Measurements from ENCODE around the gene BEAN1.
"Not testable (repeated sequence)": the region's sequence is repeated elsewhere in the genome, so short reads cannot be mapped to it uniquely, and the experiment has no call there.

The BEAN1 gene

GRCh38 chr16:66486199-66486772 is 59.2 kb downstream of the BEAN1 start:
- DNase-seq (ENCODE audit: low read depth) = no peak

DNA sequence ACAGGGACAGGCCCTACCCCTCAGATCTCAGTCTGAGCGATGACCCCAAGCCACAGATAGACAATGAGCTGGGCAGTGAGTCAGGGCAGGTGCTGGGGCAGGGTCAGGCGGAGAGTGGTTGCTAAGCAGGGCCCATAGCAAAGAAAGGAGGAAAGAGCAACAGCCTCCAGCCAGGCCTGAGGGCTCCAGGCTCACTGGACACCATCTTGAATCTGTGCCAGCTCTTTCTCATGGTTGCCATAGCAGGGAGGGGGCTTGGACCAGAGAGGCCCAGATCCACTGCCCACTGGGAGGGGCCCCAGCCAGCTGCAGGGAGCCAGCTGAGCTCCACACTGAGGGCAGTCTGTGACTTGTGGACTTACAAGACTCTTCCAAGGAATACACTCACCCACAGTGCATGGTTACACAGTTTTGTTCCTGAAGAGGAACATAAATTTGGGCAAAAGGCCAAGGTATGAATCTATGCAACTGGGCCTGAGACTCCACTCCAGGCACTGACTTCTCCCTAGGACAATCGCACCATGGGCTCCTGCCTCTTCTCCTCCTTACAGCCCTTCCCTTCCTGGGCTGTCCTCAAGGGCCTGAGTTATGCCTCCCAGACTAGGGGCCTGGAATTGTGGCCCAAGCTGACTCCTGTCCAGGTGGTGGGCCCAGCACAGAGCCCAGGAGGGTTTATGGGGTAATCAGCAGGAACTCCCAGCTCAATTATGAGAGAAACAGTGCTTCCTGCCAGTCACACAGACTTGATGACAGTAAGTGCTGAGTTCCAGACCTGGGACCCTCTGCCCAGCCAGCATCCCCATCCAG is 59.9 kb downstream of the BEAN1 start:
- peak; percentile 56 for DNase-seq (ENCODE audit: low read depth)

- DNase-seq (ENCODE audit: low read depth) = no peak
Observed at GRCh38 chr16:66487580-66488275, 60.6 kb downstream of the BEAN1 start.

DNA sequence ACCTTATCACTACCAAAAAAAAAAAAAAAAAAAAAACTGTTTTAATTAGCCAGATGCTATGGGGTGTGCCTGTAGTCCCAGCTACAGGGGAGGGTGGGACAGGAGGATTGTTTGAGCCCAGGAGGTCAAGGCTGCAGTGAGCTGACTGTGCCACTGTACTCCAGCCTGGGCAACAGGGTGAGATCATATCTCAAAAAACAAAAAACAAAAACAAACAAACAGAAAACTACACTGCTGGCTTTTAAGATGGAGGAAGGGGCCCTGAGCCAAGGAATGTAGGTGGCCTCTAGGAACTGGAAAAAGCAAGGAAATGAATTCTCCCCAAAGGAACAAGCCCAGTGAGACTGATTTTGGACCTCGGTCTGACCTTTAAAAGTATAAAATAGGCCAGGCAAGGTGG is 61.4 kb downstream of the BEAN1 start:
- no peak for DNase-seq (ENCODE audit: low read depth)

GRCh38 chr16:66489385-66489784 is 62.3 kb downstream of the BEAN1 start:
- no peak for DNase-seq (ENCODE audit: low read depth)

GRCh38 chr16:66489818-66490217 is 62.7 kb downstream of the BEAN1 start:
- DNase-seq (ENCODE audit: low read depth) = no peak

DNA sequence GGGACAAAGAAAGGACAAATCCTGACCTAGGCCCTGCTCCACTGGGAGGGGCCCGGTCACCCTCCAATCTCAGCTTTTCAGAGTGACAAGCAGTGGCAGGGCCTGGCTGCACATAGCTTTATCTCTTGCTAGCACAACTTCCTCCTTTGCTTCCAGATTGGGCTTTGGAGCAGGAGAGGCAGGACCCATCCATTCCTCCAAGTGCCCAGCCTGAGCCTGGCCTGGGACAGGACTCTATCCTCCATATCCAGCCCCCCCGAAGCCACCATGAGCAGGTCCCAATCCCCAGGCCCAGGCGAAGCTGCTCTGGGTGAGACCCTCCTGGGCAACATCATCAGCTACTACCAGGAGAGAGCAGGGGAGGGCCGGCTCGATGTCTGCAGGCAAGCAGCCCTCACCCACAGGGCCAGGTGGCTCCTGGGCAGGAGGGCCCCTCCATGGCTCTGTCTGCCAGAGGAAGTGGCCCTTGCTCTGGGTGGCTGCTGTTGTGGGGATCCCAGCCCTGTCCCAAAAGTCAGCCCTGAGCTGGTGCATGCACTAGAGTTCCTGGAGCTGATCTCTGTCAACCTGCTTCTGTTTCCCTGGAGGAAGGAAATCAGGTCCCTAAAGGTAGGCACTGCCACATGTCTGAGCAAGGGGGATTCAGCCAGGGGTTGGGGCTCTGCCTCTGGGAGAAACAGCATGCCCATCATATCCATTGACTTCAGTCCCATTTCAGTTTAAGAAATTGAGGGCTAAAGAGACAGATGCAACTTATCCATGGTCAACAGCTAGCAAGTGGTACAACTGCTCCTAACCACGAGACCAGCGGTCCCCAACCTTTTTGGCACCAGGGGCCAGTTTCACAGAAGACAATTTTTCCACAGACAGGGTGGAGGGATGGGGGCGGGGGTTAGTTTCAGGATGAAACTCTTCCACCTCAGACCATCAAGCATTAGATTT is 64.0 kb downstream of the BEAN1 start:
- DNase-seq (ENCODE audit: low read depth) = no peak

DNA sequence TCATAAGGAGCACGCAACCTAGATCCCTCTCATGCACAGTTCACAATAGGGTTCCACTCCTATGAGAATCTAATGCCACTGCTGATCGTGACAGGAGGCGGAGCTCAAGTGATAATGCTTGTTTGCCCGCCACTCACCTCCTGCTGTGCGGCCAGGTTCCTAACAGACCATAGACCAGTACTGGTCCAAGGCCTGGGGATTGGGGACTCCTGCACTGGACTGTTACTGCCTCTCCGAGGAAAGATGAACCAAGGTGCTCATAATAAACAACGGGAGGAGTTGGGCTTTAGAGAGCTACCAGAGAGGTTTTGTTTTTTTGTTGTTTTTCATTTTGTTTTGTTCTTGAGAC is 64.6 kb downstream of the BEAN1 start:
- no peak for DNase-seq (ENCODE audit: low read depth)

GRCh38 chr16:66493490-66494401 is 66.7 kb downstream of the BEAN1 start:
- no peak for DNase-seq (ENCODE audit: low read depth)

DNA sequence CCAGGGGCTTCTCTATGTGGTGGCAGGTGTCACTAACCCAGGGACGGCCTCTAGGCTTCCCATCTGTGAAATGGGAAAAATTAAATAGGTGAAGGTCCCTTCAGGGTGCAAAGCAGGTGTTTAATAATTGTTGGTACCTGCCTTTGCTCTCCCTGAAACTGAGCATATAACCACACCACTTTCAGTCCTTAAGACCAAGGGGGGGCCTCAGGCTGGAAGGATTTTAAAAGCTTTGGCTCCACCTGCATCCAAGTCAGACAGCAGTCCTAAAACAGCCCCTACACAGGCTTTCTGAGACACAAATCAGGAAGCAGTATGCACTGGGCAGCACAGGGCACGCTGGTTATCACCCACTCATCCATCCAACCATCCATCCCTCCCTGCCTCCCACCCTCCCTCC is 67.8 kb downstream of the BEAN1 start:
- DNase-seq (ENCODE audit: low read depth) = no peak

- no peak for DNase-seq (ENCODE audit: low read depth)
Observed at GRCh38 chr16:66495440-66495839, 68.3 kb downstream of the BEAN1 start.

DNA sequence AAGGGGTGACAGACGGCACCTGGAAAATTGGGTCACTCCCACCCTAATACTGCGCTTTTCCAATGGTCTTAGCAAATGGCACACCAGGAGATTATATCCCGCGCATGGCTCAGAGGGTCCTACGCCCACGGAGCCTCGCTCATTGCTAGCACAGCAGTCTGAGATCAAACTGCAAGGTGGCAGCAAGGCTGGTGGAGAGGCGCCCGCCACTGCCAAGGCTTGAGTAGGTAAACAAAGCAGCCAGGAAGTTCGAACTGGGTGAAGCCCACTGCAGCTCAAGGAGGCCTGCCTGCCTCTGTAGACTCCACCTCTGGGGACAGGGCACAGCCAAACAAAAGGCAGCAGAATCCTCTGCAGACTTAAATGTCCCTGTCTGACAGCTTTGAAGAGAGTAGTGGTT is 69.1 kb downstream of the BEAN1 start:
- DNase-seq (ENCODE audit: low read depth) = not testable (repeated sequence)

- DNase-seq (ENCODE audit: low read depth) = not testable (repeated sequence)
Observed at GRCh38 chr16:66497921-66498320, 70.8 kb downstream of the BEAN1 start.

- DNase-seq (ENCODE audit: low read depth) = not testable (repeated sequence)
Observed at GRCh38 chr16:66501563-66501962, 74.5 kb downstream of the BEAN1 start.

DNA sequence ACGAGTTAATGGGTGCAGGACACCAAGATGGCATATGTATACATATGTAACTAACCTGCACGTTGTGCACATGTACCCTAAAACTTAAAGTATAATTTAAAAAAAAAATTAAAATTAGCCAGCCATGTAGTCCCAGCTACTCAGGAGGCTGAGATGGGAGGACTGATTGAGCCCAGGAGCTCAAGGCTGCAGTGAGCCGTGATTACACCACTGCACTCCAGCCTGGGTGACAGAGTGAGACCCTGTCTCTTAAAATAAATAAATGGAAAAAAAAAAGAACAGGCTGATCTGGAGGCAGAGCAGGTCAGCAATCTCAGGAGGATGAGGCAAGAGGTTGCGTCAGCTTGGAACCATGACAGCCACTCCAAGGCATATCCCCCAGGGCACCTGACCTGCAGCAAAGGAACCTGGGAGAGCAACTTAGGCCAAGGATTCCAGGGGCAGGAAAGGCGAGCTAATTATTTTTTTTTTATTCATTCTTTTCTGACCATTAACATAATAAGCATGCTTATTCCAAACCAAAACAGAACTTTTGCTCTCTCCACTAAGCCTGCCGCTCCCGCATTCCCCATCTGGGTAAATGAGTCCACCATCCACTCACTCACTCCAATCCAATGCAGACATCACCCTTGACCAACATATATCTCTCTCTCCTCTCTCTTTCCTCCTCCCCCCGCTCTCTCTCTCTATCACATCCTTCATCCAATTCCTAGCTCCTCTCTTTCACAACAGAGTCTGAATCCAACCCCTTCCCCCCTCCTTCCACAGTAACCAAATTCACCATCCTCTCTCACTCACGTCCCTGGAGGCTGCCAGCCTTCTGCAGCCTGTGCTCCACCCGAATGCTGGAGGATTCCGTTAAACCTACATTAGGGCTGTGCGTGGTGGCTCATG is 75.2 kb downstream of the BEAN1 start:
- DNase-seq (ENCODE audit: low read depth) = peak; percentile 49

- DNase-seq (ENCODE audit: low read depth) = no peak
Observed at GRCh38 chr16:66503030-66503429, 75.9 kb downstream of the BEAN1 start.

GRCh38 chr16:66503612-66504011 is 76.5 kb downstream of the BEAN1 start:
- DNase-seq (ENCODE audit: low read depth) = no peak

GRCh38 chr16:66507731-66508239 is 80.7 kb downstream of the BEAN1 start:
- DNase-seq (ENCODE audit: low read depth) = no peak

DNA sequence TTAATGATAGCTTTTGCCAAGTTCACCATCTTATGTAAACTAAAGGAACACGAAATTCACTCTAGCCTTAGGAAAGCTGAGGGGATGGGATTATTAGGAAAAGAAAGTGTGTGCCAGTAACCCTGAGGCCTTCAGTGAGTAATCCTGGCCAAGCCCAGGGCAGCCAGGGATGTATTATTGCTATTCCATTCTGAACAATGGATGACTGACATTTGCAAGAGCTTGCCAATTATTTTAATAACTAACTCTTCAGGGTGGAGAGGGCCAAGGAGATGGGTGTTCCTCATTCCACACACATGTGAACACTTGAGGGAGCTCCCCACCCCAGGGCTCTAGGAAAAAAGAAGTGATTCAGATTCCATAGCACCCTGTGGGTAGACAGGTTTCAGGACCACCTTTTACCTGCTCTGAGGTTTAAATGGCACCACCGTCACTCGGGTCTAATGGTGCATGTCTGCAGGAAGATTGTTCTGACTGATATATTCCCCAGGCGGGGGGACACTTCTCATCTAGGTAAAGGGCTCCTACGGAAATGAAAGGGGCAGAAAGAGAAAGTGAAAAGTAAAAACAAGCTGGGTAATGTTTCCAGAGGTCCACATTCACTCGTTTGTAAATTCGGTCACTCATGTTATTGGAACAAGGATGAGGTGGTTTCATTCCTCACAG is 81.3 kb downstream of the BEAN1 start:
- peak; percentile 56 for DNase-seq (ENCODE audit: low read depth)
